K562 (cell line): ENCODE results near the gene PRKAG2. TPM values are rescaled to one million over a fixed set of nuclear protein-coding genes. Genes with fewer than 3 reads are reported as not detected.
A peak's percentile ranks its signal among the peaks of the same experiment; 100 is the strongest.
"Not testable (repeated sequence)": the region's sequence is repeated elsewhere in the genome, so short reads cannot be mapped to it uniquely, and the experiment has no call there.

Source experiments
- ATAC-seq: fragments of 200-7000 bp; cut with Tn5 transposase; 3 replicates; pipeline ENCODE4 v1.9.1; 2020; ENCODE audit warnings: moderate library complexity
- BruUV-seq: library from RNA; stranded (reverse); fragments of 400-500 nt; replicated peaks from 2 replicates; lab custom pipeline; 2021; lab: Mats Ljungman, UMichigan
- CTCF ChIA-PET: fragments of 300-600 bp; formaldehyde crosslinking; extraction: SDS; loops from one replicate; lab custom pipeline; 2021; ENCODE audit warnings: low intra/inter-chr PET ratio; lab: Yijun Ruan, JAX
- POLR2A ChIA-PET: fragments of 300-600, 350-650 bp; sonication (Branson Sonifier 250); formaldehyde crosslinking; extraction: SDS; loops from one replicate; lab custom pipeline; 2021; ENCODE audit warnings: antibody characterized with exemption, inconsistent platforms; lab: Yijun Ruan, JAX
- DNase-seq, 4 experiments: peaks; one replicate each; pipeline versions ENCODE4 v3.0.0 to v3.0.0-alpha.2; 2011 to 2018; ENCODE audit warnings: low spot score in 3 of 4, mixed read lengths in 3 of 4; ENCODE audit errors: extremely low read depth in 1 of 4
- FAIRE-seq: peaks from 2 replicates; lab custom pipeline; 2011; peaks lifted over from hg19 to GRCh38; lab: Jason Lieb, UNC
- H2AFZ ChIP-seq: 2 replicates; pipeline ENCODE4 v1.6.0; 2011; ENCODE audit warnings: low read depth, low read length, control low read depth, inconsistent platforms
- H3K27ac ChIP-seq: fragments of 200-600 bp; 3 replicates; pipeline ENCODE4 v1.8.0; 2011; ENCODE audit warnings: low read depth, mild to moderate bottlenecking, control low read depth, inconsistent platforms, low read length, moderate library complexity, mixed read lengths; ENCODE audit errors: extremely low read depth
- H3K27me3 ChIP-seq, 2 experiments: fragments of 300-600 bp in 1 of 2; 2 replicates in 1 of 2; 3 replicates in 1 of 2; pipeline versions ENCODE4 v1.6.0 to v1.8.0; 2011; ENCODE audit warnings: inconsistent platforms in 2 of 2, low read length in 2 of 2, mild to moderate bottlenecking in 1 of 2, mixed read lengths in 1 of 2, moderate library complexity in 1 of 2; ENCODE audit not compliant: control insufficient read depth in 2 of 2, insufficient read depth in 2 of 2
- H3K36me3 ChIP-seq: fragments of 300-600 bp; 3 replicates; pipeline ENCODE4 v1.8.0; 2011; ENCODE audit warnings: mild to moderate bottlenecking, low read length, inconsistent platforms; ENCODE audit not compliant: control insufficient read depth, insufficient read depth
- H3K4me1 ChIP-seq, 2 experiments: fragments of 200-600 bp in 1 of 2; replicated peaks in 1 of 2; 2 replicates in 1 of 2; 3 replicates in 1 of 2; pipeline versions ENCODE4 v1.5.1 to v1.8.0; 2011; ENCODE audit warnings: inconsistent platforms in 2 of 2, low read length in 2 of 2, mild to moderate bottlenecking in 1 of 2, mixed read lengths in 1 of 2, moderate library complexity in 1 of 2; ENCODE audit not compliant: control insufficient read depth in 2 of 2, insufficient read depth in 2 of 2
- H3K4me2 ChIP-seq: 2 replicates; pipeline ENCODE4 v1.6.1; 2011; ENCODE audit warnings: low read length, control low read depth, inconsistent platforms, mixed read lengths; ENCODE audit not compliant: insufficient read depth
- H3K4me3 ChIP-seq: fragments of 200-600 bp; sonication (generic), shearing (Covaris generic); 2 replicates; pipeline ENCODE4 v1.5.1; 2016; ENCODE audit warnings: control low read depth, inconsistent platforms
- H3K79me2 ChIP-seq: fragments of 200-600 bp; 3 replicates; pipeline ENCODE4 v1.8.0; 2011; ENCODE audit warnings: low read length, inconsistent platforms; ENCODE audit not compliant: control insufficient read depth, insufficient read depth
- H3K9ac ChIP-seq, 2 experiments: 2 replicates each; pipeline versions ENCODE4 v1.6.0 to v1.6.1; 2011; ENCODE audit warnings: low read depth in 2 of 2, low read length in 2 of 2, control low read depth in 1 of 2, inconsistent platforms in 1 of 2, mild to moderate bottlenecking in 1 of 2, mixed read lengths in 1 of 2; ENCODE audit not compliant: insufficient read depth in 1 of 2
- H3K9me1 ChIP-seq: one replicate; pipeline ENCODE4 v1.6.0; 2011; ENCODE audit warnings: inconsistent platforms, mild to moderate bottlenecking, low read length, moderate library complexity; ENCODE audit not compliant: control insufficient read depth, insufficient read depth
- H3K9me3 ChIP-seq: replicated peaks from 2 replicates; pipeline ENCODE4 v1.5.1; 2011; ENCODE audit warnings: low read depth, low read length, inconsistent platforms; ENCODE audit not compliant: control insufficient read depth, insufficient read depth
- H4K20me1 ChIP-seq: replicated peaks from 2 replicates; pipeline ENCODE4 v1.6.1; 2011; ENCODE audit warnings: low read length, inconsistent platforms, mixed read lengths; ENCODE audit not compliant: control insufficient read depth, insufficient read depth
- CCNT2 ChIP-seq: IDR thresholded peaks from 2 replicates; pipeline ENCODE4 v1.6.1; 2011; ENCODE audit warnings: borderline replicate concordance, low read depth, mild to moderate bottlenecking, moderate library complexity, mixed read lengths, low read length; ENCODE audit not compliant: insufficient read length; ENCODE audit errors: extremely low read depth
- DIDO1 ChIP-seq: fragments of 450-650 bp; IDR thresholded peaks from 2 replicates; pipeline ENCODE4 v1.6.1; 2016; ENCODE audit warnings: low read depth, missing biosample characterization, missing genetic modification characterization
- ELF1 ChIP-seq: fragments of 200-800 bp; sonication (Bioruptor generic); IDR thresholded peaks from 2 replicates; pipeline ENCODE4 v1.6.1; 2016; ENCODE audit warnings: missing genetic modification characterization, missing compliant biosample characterization
- FOSL1 ChIP-seq: fragments of 200-800 bp; sonication (Bioruptor generic); conservative IDR thresholded peaks from 2 replicates; pipeline ENCODE4 v1.6.1; 2016; ENCODE audit warnings: missing genetic modification characterization, missing compliant biosample characterization
- GATAD2B ChIP-seq: fragments of 450-650 bp; IDR thresholded peaks from 2 replicates; pipeline ENCODE4 v1.6.1; 2017; ENCODE audit warnings: mild to moderate bottlenecking, borderline replicate concordance
- HCFC1 ChIP-seq: IDR thresholded peaks from 2 replicates; pipeline ENCODE4 v1.6.1; 2012; ENCODE audit warnings: low read depth, low read length, improper control_type of control experiment
- KDM2B ChIP-seq: fragments of 250-450 bp; sonication (Bioruptor Pico); IDR thresholded peaks from 2 replicates; pipeline ENCODE4 v1.8.0; 2021; ENCODE audit warnings: mild to moderate bottlenecking, moderate library complexity
- PHF8 ChIP-seq: fragments of 200-600 bp; sonication (generic); IDR thresholded peaks from 2 replicates; pipeline ENCODE4 v1.6.1; 2012; ENCODE audit warnings: mixed run types, mild to moderate bottlenecking, inconsistent platforms, low read length, moderate library complexity, borderline replicate concordance
- POLR2A ChIP-seq: fragments of 450-650 bp; conservative IDR thresholded peaks from 2 replicates; pipeline ENCODE4 v1.6.1; 2016
- PRPF4 ChIP-seq: fragments of 200-400 bp; formaldehyde crosslinking; IDR thresholded peaks from one replicate; pipeline ENCODE4 v1.6.1; 2017; ENCODE audit warnings: low read length, low read depth, mild to moderate bottlenecking; ENCODE audit not compliant: insufficient read depth, poor library complexity, severe bottlenecking
- RB1 ChIP-seq: fragments of 450-650 bp; IDR thresholded peaks from 2 replicates; pipeline ENCODE4 v1.6.1; 2017; ENCODE audit warnings: low read depth, mild to moderate bottlenecking
- SMAD4 ChIP-seq: fragments of 250-450 bp; sonication (Bioruptor Pico); conservative IDR thresholded peaks from 2 replicates; pipeline ENCODE4 v1.8.0; 2021; ENCODE audit warnings: inconsistent platforms, mild to moderate bottlenecking, moderate library complexity
- TEAD1 ChIP-seq, 2 experiments: fragments of 450-650 bp in 1 of 2; sonication (generic) in 1 of 2; formaldehyde crosslinking; IDR thresholded peaks; 2 replicates each; pipeline versions ENCODE4 v1.4.0 to v1.8.0; 2020 to 2022; ENCODE audit warnings: mild to moderate bottlenecking in 2 of 2, missing genetic modification reagents in 1 of 2
- TGIF2 ChIP-seq: sonication (generic); formaldehyde crosslinking; IDR thresholded peaks from 2 replicates; pipeline ENCODE4 v1.8.1; 2022; ENCODE audit warnings: mild to moderate bottlenecking, missing genetic modification reagents, moderate library complexity
- USF1 ChIP-seq: sonication (generic); formaldehyde crosslinking; IDR thresholded peaks from 2 replicates; pipeline ENCODE4 v1.9.0; 2022; ENCODE audit warnings: mild to moderate bottlenecking, missing genetic modification reagents
- ZBTB1 ChIP-seq: sonication (generic); formaldehyde crosslinking; IDR thresholded peaks from 2 replicates; pipeline ENCODE4 v1.8.1; 2023; ENCODE audit warnings: missing genetic modification reagents, low read depth, mild to moderate bottlenecking, borderline replicate concordance
- ZNF24 ChIP-seq: fragments of 450-650 bp; IDR thresholded peaks from 2 replicates; pipeline ENCODE4 v1.6.1; 2016
- ZNF668 ChIP-seq: fragments of 250-450 bp; sonication (Bioruptor Pico); IDR thresholded peaks from 2 replicates; pipeline ENCODE4 v1.8.0; 2022; ENCODE audit warnings: mild to moderate bottlenecking, inconsistent platforms
- ZSCAN29 ChIP-seq: fragments of 450-650 bp; IDR thresholded peaks from 2 replicates; pipeline ENCODE4 v1.6.1; 2017
- WGBS: fragments of 100-300 bp; shearing (Covaris generic); methylation state at CpG from one replicate; pipeline ENCODE4 v1.1.6; 2016; ENCODE audit warnings: low coverage, mixed read lengths; ENCODE audit not compliant: insufficient coverage; ENCODE audit errors: missing lambda C conversion rate; 5-methylcytosine and 5-hydroxymethylcytosine counted together
- in situ Hi-C: fragments of 300-500 bp; cut with MboI; formaldehyde crosslinking; loops from 4 replicates; pipeline ENCODE4 v1.15.0; 2018; ENCODE audit warnings: inconsistent platforms, mixed read lengths
- intact Hi-C: fragments of 100-400 bp; cut with micrococcal nuclease; formaldehyde crosslinking; loops from 2 replicates; pipeline ENCODE4 v1.14.2; 2022
- polyA plus RNA-seq, 8 experiments: library from polyadenylated mRNA; depleted of rRNA in 4 of 8; stranded (reverse) in 5 of 8; unstranded in 3 of 8; fragments of >200 nt; fragmentation: Nextera tagmentation in 2 of 8; fragmentation: Illumina TruSeq in 1 of 8; extraction: Ambion mirVana in 2 of 8; extraction: Trizol in 1 of 8; gene quantifications; 2 replicates each; pipeline versions ENCODE4 v1.2.1 to v1.2.3, GENCODE V29; 2011 to 2014; ENCODE audit warnings: inconsistent platforms in 1 of 8, missing spikeins in 1 of 8
- total RNA-seq, 7 experiments: library from RNA; depleted of rRNA in 6 of 7; stranded (reverse); fragments of >200 nt in 6 of 7; fragmentation: Illumina TruSeq in 2 of 7; extraction: Trizol in 2 of 7; gene quantifications; 2 replicates each; pipeline versions ENCODE4 v1.2.1 to v1.2.3, GENCODE V29; 2011 to 2021; ENCODE audit warnings: low replicate concordance in 1 of 7
- TF ChIP-seq, protein P1 (sequence below): fragments of 450-650 bp; formaldehyde crosslinking; IDR thresholded peaks from 2 replicates; pipeline ENCODE4 v1.4.0; 2020; ENCODE audit warnings: mild to moderate bottlenecking, moderate library complexity

Gene PRKAG2
- total and polyA plus RNA-seq, 9 of the 15 experiments (the other 6 are each of a cell fraction or from before 2014, with no cell fraction given), result 0.99 to 5.6 (median 3.3) TPM

GRCh38 chr7:151518947-151519764, 357.8 kb downstream of the PRKAG2 start:
- intact Hi-C loops, result loop anchor here (5.0 kb wide), 1 partner anchor 113 kb away; no protein-coding TSS in a partner anchor
- Histone ChIP-seq H4K20me1 (peaks cover 45% of the 10 kb centered on the region), H3K27ac (peak overlapping the region; percentile 89), H3K9ac (peak overlapping the region; percentile 94), H3K79me2 (peaks cover 52% of the 10 kb centered on the region), H3K4me3 (peak overlapping the region; percentile 69), H3K4me2 (peak overlapping the region; percentile 97), H3K4me1 (peaks cover 25 to 28% of the 10 kb centered on the region in 2 experiments; a peak in 4 of 5 replicates), H3K36me3 (peaks cover 20% of the 10 kb centered on the region; the same call in 2 of the 3 replicates), H2AFZ (peak overlapping the region; percentile 27; the same call in 1 of the 2 replicates)
- POLR2A ChIA-PET, result interaction anchor here (0.5 to 5.5 kb wide), 13 partner anchors 9 to 1196 kb away, joined by 3 to 71 read pairs (median 3); partner anchors contain the start of gene LRRC61
- CTCF ChIA-PET, result interaction anchor here (0.6 kb wide), 1 partner anchor 264 kb away, joined by 3 read pairs; no protein-coding TSS in a partner anchor
- H3K27me3 ChIP-seq, BruUV-seq, in situ Hi-C loops, FAIRE-seq, H3K9me1 ChIP-seq, H3K9me3 ChIP-seq: not testable (repeated sequence)
- DNase-seq (peak; percentile 71 to 80 (median 78)), ATAC-seq (peak; percentile 84)
- WGBS, result 2% methylated on average over 71 of the region's 118 CpGs
- TF ChIP-seq ELF1, result peak; percentile 77
- TF ChIP-seq POLR2A, result peak; percentile 81
- TF ChIP-seq FOSL1 (tag), result peak; percentile 60; the same call in 1 of the 2 replicates
- TF ChIP-seq ZNF668, result peak; percentile 43; the same call in 1 of the 2 replicates
- 0 out of 2 replicates have a peak, but pooled peaks have one; percentile 21 for TF ChIP-seq DIDO1 (tag)
- 0 out of 2 replicates have a peak, but pooled peaks have one; percentile 57 for TF ChIP-seq ZNF24
- TF ChIP-seq, protein P1, sequence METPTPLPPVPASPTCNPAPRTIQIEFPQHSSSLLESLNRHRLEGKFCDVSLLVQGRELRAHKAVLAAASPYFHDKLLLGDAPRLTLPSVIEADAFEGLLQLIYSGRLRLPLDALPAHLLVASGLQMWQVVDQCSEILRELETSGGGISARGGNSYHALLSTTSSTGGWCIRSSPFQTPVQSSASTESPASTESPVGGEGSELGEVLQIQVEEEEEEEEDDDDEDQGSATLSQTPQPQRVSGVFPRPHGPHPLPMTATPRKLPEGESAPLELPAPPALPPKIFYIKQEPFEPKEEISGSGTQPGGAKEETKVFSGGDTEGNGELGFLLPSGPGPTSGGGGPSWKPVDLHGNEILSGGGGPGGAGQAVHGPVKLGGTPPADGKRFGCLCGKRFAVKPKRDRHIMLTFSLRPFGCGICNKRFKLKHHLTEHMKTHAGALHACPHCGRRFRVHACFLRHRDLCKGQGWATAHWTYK (CRISPR knock-in tag), result peak; percentile 84
- TF ChIP-seq RB1, result peak; percentile 94
- TF ChIP-seq HCFC1, result peak; percentile 22; the same call in 1 of the 2 replicates
- peak; percentile 98 for TF ChIP-seq GATAD2B
- peak; percentile 49; the same call in 1 of the 2 replicates for TF ChIP-seq ZSCAN29
- TF ChIP-seq TGIF2, result 0 out of 2 replicates have a peak, but pooled peaks have one; percentile 14
- TF ChIP-seq ZBTB1 (CRISPR knock-in tag), result peak; percentile 77
- peak; percentile 98 for TF ChIP-seq SMAD4
- TF ChIP-seq USF1, result peak; percentile 45; the same call in 1 of the 2 replicates
- TF ChIP-seq PRPF4, result peak; percentile 18
- TF ChIP-seq KDM2B (CRISPR knock-in tag), result peak; percentile 83; the same call in 1 of the 2 replicates
- peak; percentile 70 for TF ChIP-seq PHF8
- peak; percentile 88 for TF ChIP-seq CCNT2
- TF ChIP-seq TEAD1 (CRISPR knock-in tag; IDR thresholded peaks at IDR 0.05), result peak in 1 of 2 experiments; percentile 33; a peak in 1 of 4 replicates
